SK-N-SH (cell line): Measurements from ENCODE around the gene GRK1. TPM values are rescaled to one million over a fixed set of nuclear protein-coding genes. Genes with fewer than 3 reads are reported as not detected.

Source experiments
- CTCF ChIA-PET: fragments of 300-600, 350-600 bp; formaldehyde crosslinking; extraction: SDS; loops from one replicate; lab custom pipeline; 2021; lab: Yijun Ruan, JAX
- POLR2A ChIA-PET: fragments of 350-600 bp; sonication (Branson Sonifier 250); formaldehyde crosslinking; extraction: SDS; loops from one replicate; lab custom pipeline; 2020; ENCODE audit warnings: antibody characterized with exemption, inconsistent platforms; lab: Yijun Ruan, JAX
- DNase-seq: peaks from one replicate; pipeline ENCODE4 v3.0.0; 2012
- H2AFZ ChIP-seq: fragments of 200-600 bp; sonication (generic); 2 replicates; pipeline ENCODE4 v1.8.1; 2016; ENCODE audit warnings: antibody characterized with exemption, mild to moderate bottlenecking, low read depth
- H3F3A ChIP-seq: fragments of 200-600 bp; sonication (generic); replicated peaks from 2 replicates; pipeline ENCODE3; 2016; ENCODE audit warnings: antibody characterized with exemption, mild to moderate bottlenecking; ENCODE audit not compliant: insufficient read depth
- H3K27ac ChIP-seq, 2 experiments: fragments of 200-500 bp in 1 of 2; fragments of 200-600 bp in 1 of 2; sonication (Bioruptor generic) in 1 of 2; sonication (generic), shearing (Covaris generic) in 1 of 2; 2 replicates each; pipeline versions ENCODE4 v1.5.1 to v1.6.1; 2014 to 2016; ENCODE audit warnings: low read depth in 2 of 2, inconsistent platforms in 1 of 2, low read length in 1 of 2, mild to moderate bottlenecking in 1 of 2, mixed read lengths in 1 of 2
- H3K27me3 ChIP-seq: fragments of 200-600 bp; sonication (generic), shearing (Covaris generic); 2 replicates; pipeline ENCODE4 v1.6.1; 2016; ENCODE audit warnings: mixed run types; ENCODE audit not compliant: insufficient read depth
- H3K36me3 ChIP-seq, 2 experiments: fragments of 200-500 bp in 1 of 2; fragments of 200-600 bp in 1 of 2; sonication (Bioruptor generic) in 1 of 2; sonication (generic) in 1 of 2; replicated peaks in 1 of 2; 2 replicates each; pipeline versions ENCODE3 to v1.5.1; 2014 to 2016; ENCODE audit warnings: low read length in 1 of 2, mild to moderate bottlenecking in 1 of 2; ENCODE audit not compliant: insufficient read depth in 2 of 2, control insufficient read depth in 1 of 2
- H3K4me1 ChIP-seq, 2 experiments: fragments of 200-500 bp in 1 of 2; fragments of 200-600 bp in 1 of 2; sonication (Bioruptor generic) in 1 of 2; sonication (generic), shearing (Covaris generic) in 1 of 2; 2 replicates each; pipeline versions ENCODE4 v1.5.1 to v1.6.1; 2014 to 2016; ENCODE audit warnings: low read depth in 1 of 2, low read length in 1 of 2, mixed run types in 1 of 2; ENCODE audit not compliant: insufficient read depth in 2 of 2, control insufficient read depth in 1 of 2
- H3K4me2 ChIP-seq: fragments of 200-600 bp; sonication (generic), shearing (Covaris generic); 2 replicates; pipeline ENCODE4 v1.6.1; 2017; ENCODE audit warnings: mixed run types
- H3K4me3 ChIP-seq, 2 experiments: fragments of 200-500 bp in 1 of 2; fragments of 200-600 bp in 1 of 2; sonication (Bioruptor generic) in 1 of 2; sonication (generic), shearing (Covaris generic) in 1 of 2; 2 replicates each; pipeline versions ENCODE4 v1.5.1 to v1.8.1; 2014 to 2016; ENCODE audit warnings: low read depth in 2 of 2, inconsistent platforms in 1 of 2, low read length in 1 of 2, mild to moderate bottlenecking in 1 of 2, mixed read lengths in 1 of 2, moderate library complexity in 1 of 2
- H3K79me2 ChIP-seq: fragments of 200-600 bp; sonication (generic); 2 replicates; pipeline ENCODE4 v1.8.1; 2017; ENCODE audit warnings: mild to moderate bottlenecking; ENCODE audit not compliant: insufficient read depth
- H3K9ac ChIP-seq: fragments of 200-600 bp; sonication (generic); 2 replicates; pipeline ENCODE4 v1.6.1; 2017; ENCODE audit warnings: mixed run types
- H3K9me2 ChIP-seq: fragments of 200-600 bp; sonication (generic); 2 replicates; pipeline ENCODE4 v1.6.1; 2017; ENCODE audit warnings: mixed run types
- H3K9me3 ChIP-seq: fragments of 200-600 bp; sonication (generic); 2 replicates; pipeline ENCODE4 v1.6.1; 2017; ENCODE audit warnings: mixed run types, mild to moderate bottlenecking, moderate library complexity
- H4K20me1 ChIP-seq: fragments of 200-600 bp; sonication (generic); 2 replicates; pipeline ENCODE4 v1.6.1; 2017; ENCODE audit warnings: mild to moderate bottlenecking, mixed run types; ENCODE audit not compliant: insufficient read depth
- CHD2 ChIP-seq: fragments of 150-350 bp; IDR thresholded peaks from 2 replicates; pipeline ENCODE4 v1.6.1; 2018; ENCODE audit warnings: low read length; ENCODE audit not compliant: partially characterized antibody
- EZH2phosphoT487 ChIP-seq: fragments of 200-600 bp; sonication (generic); IDR thresholded peaks from 2 replicates; pipeline ENCODE4 v1.6.1; 2017; ENCODE audit warnings: low read depth, mixed run types, mild to moderate bottlenecking, antibody characterized with exemption, moderate library complexity, borderline replicate concordance
- FOSL2 ChIP-seq: IDR thresholded peaks from 2 replicates; pipeline ENCODE4 v1.4.0; 2012; ENCODE audit warnings: low read depth, mild to moderate bottlenecking, moderate library complexity, borderline replicate concordance
- MEF2A ChIP-seq: IDR thresholded peaks from 2 replicates; pipeline ENCODE4 v1.4.0; 2012; ENCODE audit warnings: low read depth, borderline replicate concordance
- NRF1 ChIP-seq: IDR thresholded peaks from 2 replicates; pipeline ENCODE4 v1.6.1; 2012; ENCODE audit warnings: low read depth, mild to moderate bottlenecking, low read length
- RCOR1 ChIP-seq: fragments of 150-350 bp; IDR thresholded peaks from 2 replicates; pipeline ENCODE4 v1.6.1; 2017; ENCODE audit warnings: antibody characterized with exemption, low read length
- RXRA ChIP-seq: IDR thresholded peaks from 2 replicates; pipeline ENCODE4 v1.4.0; 2012; ENCODE audit warnings: low read depth, mild to moderate bottlenecking, borderline replicate concordance
- SIN3A ChIP-seq: IDR thresholded peaks from 2 replicates; pipeline ENCODE4 v1.6.1; 2012; ENCODE audit warnings: low read depth, mild to moderate bottlenecking, low read length, moderate library complexity, borderline replicate concordance
- SMC3 ChIP-seq: IDR thresholded peaks from 2 replicates; pipeline ENCODE4 v1.6.1; 2012; ENCODE audit warnings: low read depth, low read length, improper control_type of control experiment
- TAF1 ChIP-seq: IDR thresholded peaks from 2 replicates; pipeline ENCODE4 v1.6.1; 2012; ENCODE audit warnings: low read depth, mild to moderate bottlenecking, low read length, moderate library complexity, borderline replicate concordance
- TCF12 ChIP-seq: IDR thresholded peaks from 2 replicates; pipeline ENCODE4 v1.4.0; 2012
- YY1 ChIP-seq: IDR thresholded peaks from 2 replicates; pipeline ENCODE4 v1.4.0; 2012; ENCODE audit warnings: low read depth, mild to moderate bottlenecking
- WGBS: methylation state at CpG from one replicate; pipeline ENCODE4 v1.1.6; 2017; ENCODE audit warnings: low lambda C conversion rate; 5-methylcytosine and 5-hydroxymethylcytosine counted together
- polyA plus RNA-seq, 3 experiments: library from polyadenylated mRNA; depleted of rRNA; stranded (reverse); fragments of >200 nt; gene quantifications; 2 replicates each; pipeline ENCODE4 v1.2.3, GENCODE V29; 2012
- TF ChIP-seq, protein P1 (sequence below): fragments of 150-350 bp; IDR thresholded peaks from 2 replicates; pipeline ENCODE4 v1.6.1; 2016; ENCODE audit warnings: mild to moderate bottlenecking, low read depth, low read length
- TF ChIP-seq, protein P2 (sequence below): fragments of 200-600 bp; sonication (generic); IDR thresholded peaks from 2 replicates; pipeline ENCODE4 v1.6.1; 2017; ENCODE audit warnings: antibody characterized with exemption, mild to moderate bottlenecking, moderate library complexity
- TF ChIP-seq, protein P3 (sequence below): fragments of 150-350 bp; IDR thresholded peaks from 2 replicates; pipeline ENCODE4 v1.6.1; 2017; ENCODE audit warnings: antibody characterized with exemption, low read length, low read depth, borderline replicate concordance

Gene GRK1
- polyA plus RNA-seq, 1 of the 3 experiments (the other 2 are of a cell fraction) = 0.12 TPM

DNA sequence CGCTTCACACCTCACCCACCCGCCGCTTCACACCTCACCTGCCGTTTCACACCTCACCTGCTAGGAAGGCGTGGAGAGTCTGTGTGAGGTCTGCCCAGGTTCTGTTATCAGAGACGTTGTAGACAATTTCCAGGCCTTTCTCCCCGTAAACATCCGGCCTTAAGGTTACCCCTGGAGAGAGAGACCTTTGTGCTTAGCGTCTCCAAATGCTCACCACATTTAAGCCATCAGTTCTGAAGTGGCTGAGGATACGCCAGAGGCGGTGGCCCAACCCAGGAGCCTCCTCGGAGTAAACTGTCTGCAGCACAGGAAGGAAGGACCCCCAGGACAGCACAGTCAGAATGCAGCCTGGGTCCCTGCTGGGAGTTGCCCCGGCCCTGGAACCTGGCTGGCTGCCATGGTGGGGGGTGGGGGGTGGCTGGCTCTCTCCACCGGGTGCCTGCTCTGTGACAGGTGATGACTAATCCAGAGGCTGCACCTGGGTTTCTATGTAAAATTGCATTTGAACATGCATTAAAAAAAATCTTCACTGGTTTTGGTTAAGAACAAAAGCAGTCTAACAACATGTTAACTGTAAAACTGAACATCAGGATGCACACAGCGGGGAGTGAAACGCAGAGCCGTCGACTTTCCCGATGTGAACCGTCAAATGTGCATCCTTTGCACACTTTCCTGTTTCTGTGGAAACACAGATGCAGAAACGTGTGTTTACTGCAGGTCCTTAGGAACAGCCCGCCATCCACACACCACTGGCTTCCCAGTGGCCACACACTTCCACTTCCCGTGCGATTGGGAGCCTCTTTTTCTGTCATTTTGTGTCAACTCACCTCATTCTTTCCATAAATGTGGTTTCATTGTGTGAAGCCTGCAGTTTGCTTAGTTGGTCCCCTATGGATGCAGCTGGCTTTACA, 13.5 kb upstream of the GRK1 start:
- H3K9me3 ChIP-seq = no peaks in the 10 kb centered on the region

DNA sequence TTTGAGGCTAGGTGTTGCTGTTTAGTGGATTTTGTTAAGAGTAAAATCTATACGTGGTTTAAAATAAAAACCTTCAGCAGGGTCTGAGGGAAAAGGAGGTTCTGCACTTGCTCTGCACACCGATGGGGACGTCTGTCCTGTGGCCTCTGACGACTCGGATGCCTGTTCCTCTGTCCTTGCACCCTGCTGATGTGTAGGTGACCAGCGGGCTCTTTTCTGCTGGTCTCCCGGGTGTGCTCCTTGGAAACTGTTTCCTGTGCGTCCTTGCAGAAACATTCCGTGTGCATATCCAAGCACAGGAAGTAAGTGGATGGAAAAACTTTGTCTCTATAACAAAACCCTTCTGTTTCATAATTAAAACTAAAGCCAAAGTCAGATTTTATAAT, 12.9 kb upstream of the GRK1 start:
- no peaks in the 10 kb centered on the region for H3K9me2 ChIP-seq
- TF ChIP-seq YY1 (no peak), FOSL2 (no peak), NRF1 (no peak), SIN3A (no peak), EZH2phosphoT487 (no peak), RXRA (no peak), SMC3 (no peak), MEF2A (no peak), RCOR1 (no peak), TCF12 (no peak)
- TF ChIP-seq, protein P1, sequence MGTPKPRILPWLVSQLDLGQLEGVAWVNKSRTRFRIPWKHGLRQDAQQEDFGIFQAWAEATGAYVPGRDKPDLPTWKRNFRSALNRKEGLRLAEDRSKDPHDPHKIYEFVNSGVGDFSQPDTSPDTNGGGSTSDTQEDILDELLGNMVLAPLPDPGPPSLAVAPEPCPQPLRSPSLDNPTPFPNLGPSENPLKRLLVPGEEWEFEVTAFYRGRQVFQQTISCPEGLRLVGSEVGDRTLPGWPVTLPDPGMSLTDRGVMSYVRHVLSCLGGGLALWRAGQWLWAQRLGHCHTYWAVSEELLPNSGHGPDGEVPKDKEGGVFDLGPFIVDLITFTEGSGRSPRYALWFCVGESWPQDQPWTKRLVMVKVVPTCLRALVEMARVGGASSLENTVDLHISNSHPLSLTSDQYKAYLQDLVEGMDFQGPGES = no peak
- WGBS = 86% methylated on average over 9 of the region's 9 CpGs
- no peak overlapping the region for H3K27ac ChIP-seq
- ChIA-PET POLR2A (no interaction called here), CTCF (interaction anchor here (1.4 kb wide), 1 partner anchor 12 kb away, joined by 3 read pairs; the partner anchor contains the start of gene GRK1)
- H3K27me3 ChIP-seq = no peaks in the 10 kb centered on the region
- no peaks in the 10 kb centered on the region for H4K20me1 ChIP-seq
- H3K4me3 ChIP-seq = no peak overlapping the region
- no peaks in the 10 kb centered on the region for H3K36me3 ChIP-seq
- no peaks in the 10 kb centered on the region for H3F3A ChIP-seq
- no peaks in the 10 kb centered on the region for H3K9me3 ChIP-seq
- peaks cover 0 to 7% of the 10 kb centered on the region in 2 experiments; a peak in 1 of 4 replicates for H3K4me1 ChIP-seq
- DNase-seq = no peak
- no peaks in the 10 kb centered on the region for H3K79me2 ChIP-seq
- no peak overlapping the region for H3K4me2 ChIP-seq
- no peak overlapping the region for H3K9ac ChIP-seq
- no peak overlapping the region for H2AFZ ChIP-seq

More for the DNA sequence above, 13.5 kb upstream of the GRK1 start:
- H3K4me2 ChIP-seq = no peak overlapping the region
- peaks cover 0 to 7% of the 10 kb centered on the region in 2 experiments; a peak in 1 of 4 replicates for H3K4me1 ChIP-seq
- CTCF ChIA-PET = no interaction called here
- no peaks in the 10 kb centered on the region for H4K20me1 ChIP-seq
- POLR2A ChIA-PET = no interaction called here
- H3K4me3 ChIP-seq = no peak overlapping the region
- H3K9ac ChIP-seq = no peak overlapping the region
- peak; percentile 61 for DNase-seq
- H2AFZ ChIP-seq = no peak overlapping the region
- H3K9me2 ChIP-seq = no peaks in the 10 kb centered on the region
- TF ChIP-seq TAF1 (no peak), EZH2phosphoT487 (no peak), CHD2 (no peak)
- TF ChIP-seq, protein P2, sequence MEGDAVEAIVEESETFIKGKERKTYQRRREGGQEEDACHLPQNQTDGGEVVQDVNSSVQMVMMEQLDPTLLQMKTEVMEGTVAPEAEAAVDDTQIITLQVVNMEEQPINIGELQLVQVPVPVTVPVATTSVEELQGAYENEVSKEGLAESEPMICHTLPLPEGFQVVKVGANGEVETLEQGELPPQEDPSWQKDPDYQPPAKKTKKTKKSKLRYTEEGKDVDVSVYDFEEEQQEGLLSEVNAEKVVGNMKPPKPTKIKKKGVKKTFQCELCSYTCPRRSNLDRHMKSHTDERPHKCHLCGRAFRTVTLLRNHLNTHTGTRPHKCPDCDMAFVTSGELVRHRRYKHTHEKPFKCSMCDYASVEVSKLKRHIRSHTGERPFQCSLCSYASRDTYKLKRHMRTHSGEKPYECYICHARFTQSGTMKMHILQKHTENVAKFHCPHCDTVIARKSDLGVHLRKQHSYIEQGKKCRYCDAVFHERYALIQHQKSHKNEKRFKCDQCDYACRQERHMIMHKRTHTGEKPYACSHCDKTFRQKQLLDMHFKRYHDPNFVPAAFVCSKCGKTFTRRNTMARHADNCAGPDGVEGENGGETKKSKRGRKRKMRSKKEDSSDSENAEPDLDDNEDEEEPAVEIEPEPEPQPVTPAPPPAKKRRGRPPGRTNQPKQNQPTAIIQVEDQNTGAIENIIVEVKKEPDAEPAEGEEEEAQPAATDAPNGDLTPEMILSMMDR = no peak
- TF ChIP-seq, protein P3, sequence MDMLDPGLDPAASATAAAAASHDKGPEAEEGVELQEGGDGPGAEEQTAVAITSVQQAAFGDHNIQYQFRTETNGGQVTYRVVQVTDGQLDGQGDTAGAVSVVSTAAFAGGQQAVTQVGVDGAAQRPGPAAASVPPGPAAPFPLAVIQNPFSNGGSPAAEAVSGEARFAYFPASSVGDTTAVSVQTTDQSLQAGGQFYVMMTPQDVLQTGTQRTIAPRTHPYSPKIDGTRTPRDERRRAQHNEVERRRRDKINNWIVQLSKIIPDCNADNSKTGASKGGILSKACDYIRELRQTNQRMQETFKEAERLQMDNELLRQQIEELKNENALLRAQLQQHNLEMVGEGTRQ = no peak
- TF ChIP-seq, all 33 proteins: peak for 0
- no peaks in the 10 kb centered on the region for H3K79me2 ChIP-seq
- no peaks in the 10 kb centered on the region for H3K27me3 ChIP-seq
- no peaks in the 10 kb centered on the region for H3F3A ChIP-seq
- no peak overlapping the region for H3K27ac ChIP-seq
- H3K36me3 ChIP-seq = no peaks in the 10 kb centered on the region
- WGBS = 74% methylated on average over 22 of the region's 24 CpGs
